Vein endothelial cell (primary cell): ENCODE measurements around the gene COQ10B. TPM values are rescaled to one million over a fixed set of nuclear protein-coding genes. Genes with fewer than 3 reads are reported as not detected.

Source experiments
- small RNA-seq: library from RNA; depleted of rRNA; stranded (forward); fragments of <200 nt; gene quantifications from one replicate; pipeline ENCODE3, GENCODE V24; 2012
- total RNA-seq: library from RNA; depleted of rRNA; stranded (reverse); fragments of >200 nt; gene quantifications from 2 replicates; pipeline ENCODE4 v1.2.3, GENCODE V29; 2012

The COQ10B gene
- total RNA-seq: 25.8 and 28.9 TPM in 2 replicates

DNA sequence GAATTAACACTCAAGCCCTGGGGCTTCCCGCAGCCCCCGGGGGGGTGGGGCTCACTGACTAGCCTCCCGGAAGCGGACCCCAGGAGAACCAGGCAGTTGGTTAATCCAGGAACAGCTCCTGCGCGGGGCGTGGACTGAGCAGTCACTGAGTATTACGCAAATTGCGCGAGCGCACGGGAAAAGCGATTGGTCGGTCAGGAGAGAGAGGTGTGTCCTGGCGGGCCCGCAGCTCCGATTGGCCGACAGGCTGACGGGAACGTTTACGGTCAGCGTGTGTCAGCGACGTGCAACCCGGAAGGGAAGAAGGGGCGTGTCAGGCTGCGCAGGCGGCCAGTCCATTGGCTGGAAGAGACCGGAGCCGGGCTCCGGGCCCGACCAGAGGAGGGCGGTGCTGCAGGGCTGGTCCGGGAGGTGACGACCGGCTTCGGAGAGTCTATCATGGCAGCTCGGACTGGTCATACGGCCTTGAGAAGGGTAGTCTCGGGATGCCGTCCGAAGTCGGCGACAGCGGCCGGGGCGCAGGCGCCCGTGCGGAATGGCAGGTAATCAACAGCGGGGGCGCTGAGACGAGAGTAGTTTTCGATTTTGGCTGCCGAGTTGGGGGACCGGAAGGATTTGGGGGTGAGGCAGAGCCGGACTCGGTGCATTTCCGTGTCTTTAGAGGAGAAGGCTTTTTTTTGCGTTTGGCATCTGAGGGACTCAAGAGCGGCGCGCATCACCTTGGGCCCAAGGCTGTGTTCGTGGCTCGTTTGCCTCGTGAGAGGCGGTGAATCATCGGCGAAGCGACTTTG is at the start of gene COQ10B:
TSS of gene COQ10B (plus strand) at position 430 of the 791 bp plus-strand sequence. CDS start at position 439, 9 bp downstream.

GRCh38 chr2:197434541-197435513 is 18.5 kb upstream of the COQ10B start, which contains the start of gene SF3B1:
SF3B1 (minus strand) TSS chr2:197435028; CDS start chr2:197434999, 29 bp downstream.

GRCh38 chr2:197499594-197500502 is 46.5 kb downstream of the COQ10B start, which contains the start of the genes HSPD1 and HSPE1:
HSPD1 (minus strand) TSS chr2:197499840; CDS start chr2:197498848, 992 bp downstream.
HSPE1 (plus strand) TSS chr2:197500379; CDS start chr2:197500437, 58 bp downstream.

GRCh38 chr2:197515739-197516392 is 62.5 kb downstream of the COQ10B start, which contains the start of gene MOB4:
MOB4 (plus strand) TSS chr2:197516066; CDS start chr2:197516087, 21 bp downstream.

Small RNAs within 50 kb of the gene (small RNA-seq; reads per million reads assigned to genes)
- gene RF00394 (not detected), gene RNU6-1029P (not detected)

Other genes starting within 250 kb of the COQ10B start
- gene ANKRD44, start 142.8 kb upstream of the COQ10B start, total RNA-seq: 5.9 and 39.5 TPM in 2 replicates
- 209 and 271 TPM in 2 replicates for gene SF3B1, start 18.5 kb upstream of the COQ10B start, total RNA-seq
- 148 and 205 TPM in 2 replicates for gene HSPD1, start 46.3 kb downstream of the COQ10B start, total RNA-seq
- gene HSPE1, start 46.8 kb downstream of the COQ10B start, total RNA-seq: 61.1 and 82.3 TPM in 2 replicates
- 33.3 and 48.6 TPM in 2 replicates for gene MOB4, start 62.5 kb downstream of the COQ10B start, total RNA-seq
- 5.9 and 9.1 TPM in 2 replicates for gene RFTN2, start 222.0 kb downstream of the COQ10B start, total RNA-seq